ENCODE data around the gene HSP90AB1.

Gene HSP90AB1

GRCh38 chr6:44237813-44238433 lies 9.0 kb upstream of the HSP90AB1 start:
- DNase-seq (ENCODE audit: low read depth): peak; percentile 56
- H3K4me3 ChIP-seq (ENCODE audit: low read length): peak overlapping the region; percentile 76
- peak; percentile 67 for TF ChIP-seq CTCF (conservative IDR thresholded peaks at IDR 0.05; ENCODE audit: low read length)

- H3K4me3 ChIP-seq (ENCODE audit: low read length): no peak overlapping the region
- DNase-seq (ENCODE audit: low read depth): no peak
- no peak for TF ChIP-seq CTCF (conservative IDR thresholded peaks at IDR 0.05; ENCODE audit: low read length)
Measured at GRCh38 chr6:44238687-44239350, 8.1 kb upstream of the HSP90AB1 start.

- no peak for DNase-seq (ENCODE audit: low read depth)
- TF ChIP-seq CTCF (conservative IDR thresholded peaks at IDR 0.05; ENCODE audit: low read length): no peak
- no peak overlapping the region for H3K4me3 ChIP-seq (ENCODE audit: low read length)
Measured at GRCh38 chr6:44243345-44243744, 3.6 kb upstream of the HSP90AB1 start.

GRCh38 chr6:44245391-44245911 lies 1.4 kb upstream of the HSP90AB1 start:
- TF ChIP-seq CTCF (conservative IDR thresholded peaks at IDR 0.05; ENCODE audit: low read length): no peak
- no peak for DNase-seq (ENCODE audit: low read depth)
- peak overlapping the region; percentile 100 for H3K4me3 ChIP-seq (ENCODE audit: low read length)

- peak overlapping the region; percentile 100 for H3K4me3 ChIP-seq (ENCODE audit: low read length)
- peak; percentile 26 for TF ChIP-seq CTCF (conservative IDR thresholded peaks at IDR 0.05; ENCODE audit: low read length)
- peak; percentile 85 for DNase-seq (ENCODE audit: low read depth)
Measured at GRCh38 chr6:44245912-44246662, 814 bp upstream of the HSP90AB1 start.

- DNase-seq (ENCODE audit: low read depth): peak; percentile 59
- peak overlapping the region; percentile 100 for H3K4me3 ChIP-seq (ENCODE audit: low read length)
- TF ChIP-seq CTCF (conservative IDR thresholded peaks at IDR 0.05; ENCODE audit: low read length): no peak
Measured at GRCh38 chr6:44247338-44248302, 719 bp downstream of the HSP90AB1 start.
